Gastrocnemius medialis (tissue), 4 donors: ENCODE results near the gene DACT1.

Experiments used
- CTCF ChIP-seq, 5 experiments: fragments of 450-650 bp in 3 of 5; fragments of 200-600 bp in 2 of 5; sonication (generic) in 2 of 5; IDR thresholded peaks in 4 of 5; conservative IDR thresholded peaks in 1 of 5; 1 replicate in 4 of 5; 2 replicates in 1 of 5; pipeline ENCODE4 v1.5.1; 2016 to 2019; ENCODE audit warnings: antibody characterized with exemption in 5 of 5, mild to moderate bottlenecking in 3 of 5, moderate library complexity in 3 of 5
- POLR2A ChIP-seq, 2 donors: fragments of 450-650 bp; IDR thresholded peaks; one replicate each; pipeline ENCODE4 v1.6.1; 2017; ENCODE audit warnings: antibody characterized with exemption in 2 of 2, mild to moderate bottlenecking in 2 of 2, moderate library complexity in 2 of 2

GRCh38 chr14:58665773-58666500 lies 28.2 kb downstream of the DACT1 start:
- TF ChIP-seq CTCF (IDR thresholded peaks at IDR 0.05 in 4 of 5, conservative IDR thresholded peaks at IDR 0.05 in 1 of 5) (no peak), POLR2A (IDR thresholded peaks at IDR 0.05) (no peak)
